GM12878 (cell line): Measurements from ENCODE around the gene CD276. TPM values are rescaled to one million over a fixed set of nuclear protein-coding genes. Genes with fewer than 3 reads are reported as not detected.

Experiments
- ATAC-seq: fragments of 200-7000 bp; cut with Tn5 transposase; 3 replicates; pipeline ENCODE4 v1.9.1; 2020; ENCODE audit warnings: mild to moderate bottlenecking, moderate library complexity
- BruUV-seq: library from RNA; stranded (reverse); fragments of 400-500 nt; replicated peaks from 2 replicates; lab custom pipeline; 2021; lab: Mats Ljungman, UMichigan
- CTCF ChIA-PET: fragments of 300-600 bp; sonication (Branson Sonifier 250); formaldehyde crosslinking; extraction: SDS; loops from one replicate; lab custom pipeline; 2021; ENCODE audit warnings: inconsistent platforms; lab: Yijun Ruan, JAX
- POLR2A ChIA-PET: fragments of 350-600 bp; formaldehyde crosslinking; extraction: SDS; loops from one replicate; lab custom pipeline; 2021; ENCODE audit warnings: inconsistent platforms; lab: Charles Lee
- RAD21 ChIA-PET: fragments of 300-600 bp; sonication (Branson Sonifier 250); formaldehyde crosslinking; loops from one replicate; lab custom pipeline; 2023; ENCODE audit warnings: antibody characterized with exemption; ENCODE audit not compliant: unreplicated experiment; lab: Charles Lee
- SMC1A ChIA-PET: fragments of 300-600 bp; sonication (Branson Sonifier 250); formaldehyde crosslinking; loops from one replicate; lab custom pipeline; 2023; ENCODE audit not compliant: unreplicated experiment, uncharacterized antibody; lab: Charles Lee
- DNase-seq: peaks from one replicate; pipeline ENCODE4 v3.0.0-alpha.2; 2011; ENCODE audit warnings: low read depth, low spot score
- FAIRE-seq: peaks from 3 replicates; lab custom pipeline; 2011; peaks lifted over from hg19 to GRCh38; lab: Jason Lieb, UNC
- H2AFZ ChIP-seq: 2 replicates; pipeline ENCODE4 v1.6.0; 2011; ENCODE audit warnings: low read depth, low read length, control low read depth; ENCODE audit not compliant: control insufficient read depth
- H3K27ac ChIP-seq: 2 replicates; pipeline ENCODE4 v1.5.1; 2011; ENCODE audit warnings: control low read depth; ENCODE audit not compliant: control insufficient read depth, insufficient read depth
- H3K27me3 ChIP-seq, 2 experiments: replicated peaks in 1 of 2; 2 replicates each; pipeline versions ENCODE4 v1.6.0 to v1.6.1; 2011; ENCODE audit warnings: low read length in 1 of 2; ENCODE audit not compliant: control insufficient read depth in 2 of 2, insufficient read depth in 2 of 2
- H3K36me3 ChIP-seq, 2 experiments: 2 replicates each; pipeline ENCODE4 v1.5.1; 2011; ENCODE audit warnings: low read length in 1 of 2; ENCODE audit not compliant: control insufficient read depth in 2 of 2, insufficient read depth in 2 of 2
- H3K4me1 ChIP-seq: 2 replicates; pipeline ENCODE4 v1.6.1; 2011; ENCODE audit warnings: mild to moderate bottlenecking, low read length, moderate library complexity, mixed read lengths; ENCODE audit not compliant: control insufficient read depth, insufficient read depth
- H3K4me2 ChIP-seq: 2 replicates; pipeline ENCODE4 v1.6.0; 2011; ENCODE audit warnings: control low read depth; ENCODE audit not compliant: control insufficient read depth, insufficient read depth
- H3K4me3 ChIP-seq: fragments of 200-600 bp; sonication (generic); 2 replicates; pipeline ENCODE4 v1.5.1; 2016
- H3K79me2 ChIP-seq: 2 replicates; pipeline ENCODE4 v1.6.0; 2011; ENCODE audit warnings: low read length; ENCODE audit not compliant: control insufficient read depth, insufficient read depth
- H3K9ac ChIP-seq: 2 replicates; pipeline ENCODE4 v1.8.0; 2011; ENCODE audit warnings: low read length, control low read depth, mixed read lengths; ENCODE audit not compliant: control insufficient read depth, insufficient read depth
- H3K9me3 ChIP-seq: replicated peaks from 3 replicates; pipeline ENCODE4 v1.5.1; 2011; ENCODE audit warnings: mild to moderate bottlenecking, low read length; ENCODE audit not compliant: control insufficient read depth, insufficient read depth
- H4K20me1 ChIP-seq: 2 replicates; pipeline ENCODE4 v1.6.0; 2011; ENCODE audit not compliant: control insufficient read depth, insufficient read depth
- ATF7 ChIP-seq: fragments of 450-650 bp; IDR thresholded peaks from 2 replicates; pipeline ENCODE4 v1.6.1; 2016; ENCODE audit warnings: low read depth, mild to moderate bottlenecking
- BRCA1 ChIP-seq: IDR thresholded peaks from 2 replicates; pipeline ENCODE4 v1.6.1; 2011; ENCODE audit warnings: low read depth, low read length, improper control_type of control experiment
- CHD1 ChIP-seq: IDR thresholded peaks from 2 replicates; pipeline ENCODE4 v1.6.1; 2012; ENCODE audit warnings: low read depth, low read length, improper control_type of control experiment
- CTCF ChIP-seq, 3 experiments: IDR thresholded peaks in 2 of 3; conservative IDR thresholded peaks in 1 of 3; 2 replicates each; pipeline ENCODE4 v1.5.1; 2011; ENCODE audit warnings: low read depth in 3 of 3, low read length in 3 of 3, mild to moderate bottlenecking in 3 of 3, control low read depth in 2 of 3, moderate library complexity in 2 of 3, inconsistent platforms in 1 of 3, mixed read lengths in 1 of 3; ENCODE audit not compliant: control insufficient read depth in 2 of 3, insufficient read depth in 1 of 3; ENCODE audit errors: extremely low read depth in 1 of 3
- ESRRA ChIP-seq: IDR thresholded peaks from 2 replicates; pipeline ENCODE4 v1.6.1; 2012; ENCODE audit warnings: mild to moderate bottlenecking, low read length, improper control_type of control experiment
- MLLT1 ChIP-seq: fragments of 450-650 bp; IDR thresholded peaks from 2 replicates; pipeline ENCODE4 v1.6.1; 2016; ENCODE audit warnings: mild to moderate bottlenecking
- MTA3 ChIP-seq: IDR thresholded peaks from 2 replicates; pipeline ENCODE4 v1.6.1; 2012; ENCODE audit warnings: low read length, inconsistent platforms, borderline replicate concordance
- NFIC ChIP-seq: IDR thresholded peaks from 2 replicates; pipeline ENCODE4 v1.6.1; 2012; ENCODE audit warnings: low read depth, mild to moderate bottlenecking, inconsistent platforms, low read length, moderate library complexity
- NFYB ChIP-seq: IDR thresholded peaks from 2 replicates; pipeline ENCODE4 v1.6.1; 2011; ENCODE audit warnings: low read depth, mild to moderate bottlenecking, low read length, improper control_type of control experiment, moderate library complexity; ENCODE audit not compliant: insufficient read depth
- NRF1 ChIP-seq: conservative IDR thresholded peaks from 2 replicates; pipeline ENCODE4 v1.6.1; 2011; ENCODE audit warnings: mild to moderate bottlenecking, low read depth, low read length, improper control_type of control experiment
- RAD51 ChIP-seq: fragments of 450-650 bp; IDR thresholded peaks from 2 replicates; pipeline ENCODE4 v1.6.1; 2016; ENCODE audit warnings: moderate library complexity, mild to moderate bottlenecking, inconsistent platforms
- RB1 ChIP-seq: fragments of 450-650 bp; formaldehyde crosslinking; IDR thresholded peaks from 2 replicates; pipeline ENCODE4 v1.6.1; 2017; ENCODE audit warnings: mild to moderate bottlenecking, borderline replicate concordance
- RBBP5 ChIP-seq: fragments of 200-600 bp; sonication (generic); conservative IDR thresholded peaks from 2 replicates; pipeline ENCODE4 v1.6.1; 2016
- SIN3A ChIP-seq: IDR thresholded peaks from 2 replicates; pipeline ENCODE4 v1.6.1; 2012; ENCODE audit warnings: low read depth, low read length, improper control_type of control experiment
- TARDBP ChIP-seq: IDR thresholded peaks from 2 replicates; pipeline ENCODE4 v1.6.1; 2016; ENCODE audit warnings: borderline replicate concordance
- TCF7 ChIP-seq: IDR thresholded peaks from 2 replicates; pipeline ENCODE4 v1.6.1; 2014; ENCODE audit warnings: antibody characterized with exemption, borderline replicate concordance
- USF1 ChIP-seq: IDR thresholded peaks from 2 replicates; pipeline ENCODE4 v1.6.1; 2011; ENCODE audit warnings: borderline replicate concordance, low read depth, mild to moderate bottlenecking, moderate library complexity, mixed read lengths, low read length; ENCODE audit not compliant: insufficient read depth; ENCODE audit errors: extremely low read length
- ZBTB33 ChIP-seq: fragments of 450-650 bp; IDR thresholded peaks from 2 replicates; pipeline ENCODE4 v1.6.1; 2017; ENCODE audit warnings: mild to moderate bottlenecking
- ZNF207 ChIP-seq: fragments of 450-650 bp; IDR thresholded peaks from 2 replicates; pipeline ENCODE4 v1.6.1; 2014; ENCODE audit warnings: antibody characterized with exemption, mild to moderate bottlenecking, borderline replicate concordance
- ZNF217 ChIP-seq: fragments of 450-650 bp; IDR thresholded peaks from 2 replicates; pipeline ENCODE4 v1.6.1; 2017; ENCODE audit warnings: antibody characterized with exemption, mild to moderate bottlenecking
- WGBS: methylation state at CpG from one replicate; pipeline ENCODE4 v1.1.6; 2016; ENCODE audit warnings: low lambda C conversion rate; ENCODE audit not compliant: insufficient replicate concordance, insufficient coverage; ENCODE audit errors: missing lambda C conversion rate; 5-methylcytosine and 5-hydroxymethylcytosine counted together
- in situ Hi-C: fragments of 300-500 bp; cut with MboI; formaldehyde crosslinking; loops from 9 replicates; pipeline ENCODE4 v1.14.3; 2018; ENCODE audit warnings: mixed read lengths
- intact Hi-C: fragments of 100-400 bp; cut with micrococcal nuclease; formaldehyde crosslinking; loops from one replicate; pipeline ENCODE4 v1.14.2; 2022; ENCODE audit not compliant: unreplicated experiment
- polyA plus RNA-seq, 11 experiments: library from polyadenylated mRNA; depleted of rRNA in 4 of 11; unstranded in 6 of 11; stranded (reverse) in 5 of 11; fragments of >200 nt; fragmentation: Nextera tagmentation in 4 of 11; fragmentation: Illumina TruSeq in 1 of 11; extraction: Ambion mirVana in 4 of 11; extraction: Trizol in 1 of 11; gene quantifications; 1 replicate in 1 of 11; 2 replicates in 10 of 11; pipeline versions ENCODE4 v1.2.1 to v1.2.3, GENCODE V29; 2011 to 2016; ENCODE audit warnings: inconsistent platforms in 2 of 11, missing spikeins in 2 of 11, low read depth in 1 of 11
- total RNA-seq, 4 experiments: library from RNA; depleted of rRNA in 3 of 4; stranded (reverse); fragments of >200 nt in 3 of 4; fragmentation: Illumina TruSeq in 1 of 4; extraction: Trizol in 1 of 4; gene quantifications; 2 replicates each; pipeline versions ENCODE4 v1.2.1 to v1.2.3, GENCODE V29; 2013 to 2021

The CD276 gene
- total and polyA plus RNA-seq, 10 of the 15 experiments (the other 5 are each of a cell fraction or from before 2014, with no cell fraction given): 0.11 to 3.0 (median 1.2) TPM

GRCh38 chr15:73691396-73691795 is 7.2 kb downstream of the CD276 start:
- no TSS peak for BruUV-seq
- CTCF ChIA-PET: interaction anchor here (1.6 to 1.7 kb wide), 3 partner anchors 8 to 55 kb away, joined by 3 to 7 read pairs (median 6); no protein-coding TSS in a partner anchor
- Histone ChIP-seq H3K4me3 (no peak overlapping the region), H3K9me3 (no peaks in the 10 kb centered on the region), H2AFZ (no peak overlapping the region), H3K27ac (no peak overlapping the region), H3K36me3 (no peaks in the 10 kb centered on the region), H3K4me1 (no peaks in the 10 kb centered on the region), H4K20me1 (no peaks in the 10 kb centered on the region), H3K27me3 (no peaks in the 10 kb centered on the region; a peak in 2 of 4 replicates), H3K9ac (no peak overlapping the region), H3K79me2 (no peaks in the 10 kb centered on the region), H3K4me2 (no peak overlapping the region)
- SMC1A ChIA-PET: interaction anchor here (1.0 kb wide), 1 partner anchor 55 kb away, joined by 5 read pairs; no protein-coding TSS in a partner anchor
- no peak for TF ChIP-seq MTA3
- TF ChIP-seq TARDBP: no peak
- TF ChIP-seq NFYB: no peak
- no peak for TF ChIP-seq NRF1
- TF ChIP-seq CHD1: no peak
- no peak for TF ChIP-seq ESRRA
- TF ChIP-seq RBBP5: no peak
- TF ChIP-seq ATF7: no peak
- no peak for TF ChIP-seq ZNF207
- no peak for TF ChIP-seq MLLT1
- no peak for TF ChIP-seq NFIC
- no peak for TF ChIP-seq RAD51
- TF ChIP-seq BRCA1: no peak
- TF ChIP-seq RB1: no peak
- no peak for TF ChIP-seq USF1
- no peak for TF ChIP-seq ZNF217
- no peak for TF ChIP-seq ZBTB33
- no peak for TF ChIP-seq TCF7
- TF ChIP-seq SIN3A: no peak
- TF ChIP-seq CTCF (IDR thresholded peaks at IDR 0.05 in 2 of 3, conservative IDR thresholded peaks at IDR 0.05 in 1 of 3; ENCODE audit: control insufficient read depth in 2 of 3, extremely low read depth in 1 of 3, insufficient read depth in 1 of 3, low read depth in 3 of 3, low read length in 3 of 3): no peak
- intact Hi-C loops (no loop called here), in situ Hi-C loops (loop anchor here (10.0 kb wide), 1 partner anchor 387 kb away; no protein-coding TSS in a partner anchor)
- WGBS: 36% methylated on average over 6 of the region's 6 CpGs
- POLR2A ChIA-PET: no interaction called here
- RAD21 ChIA-PET: no interaction called here
- DNase-seq (no peak), ATAC-seq (no peak), FAIRE-seq (no peak)
